Germinal center (tissue), 1 donor: ENCODE data around the gene B4GALT3.
A peak's percentile ranks its signal among the peaks of the same experiment; 100 is the strongest.

ENCODE experiments used
- DNase-seq: peaks from one replicate; pipeline ENCODE4 v3.0.0; 2012; ENCODE audit warnings: mixed read lengths, low spot score

The B4GALT3 gene

DNA sequence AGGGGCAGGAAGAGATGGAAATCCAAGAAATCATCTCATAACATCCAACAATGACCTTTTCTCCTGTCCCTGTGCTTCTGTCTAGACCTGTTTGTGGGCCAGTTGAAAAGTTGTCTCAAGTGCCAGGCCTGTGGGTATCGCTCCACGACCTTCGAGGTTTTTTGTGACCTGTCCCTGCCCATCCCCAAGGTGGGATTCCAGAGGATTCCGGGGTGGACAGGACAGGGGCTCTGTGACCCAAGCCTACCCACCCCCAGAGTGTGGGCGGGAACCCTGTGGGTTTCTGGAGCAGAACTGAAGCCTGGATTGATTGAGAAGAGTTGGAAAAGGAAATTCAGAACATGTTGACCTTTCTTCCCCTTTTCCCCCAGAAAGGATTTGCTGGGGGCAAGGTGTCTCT is 13.5 kb downstream of the B4GALT3 start:
- DNase-seq = no peak

DNA sequence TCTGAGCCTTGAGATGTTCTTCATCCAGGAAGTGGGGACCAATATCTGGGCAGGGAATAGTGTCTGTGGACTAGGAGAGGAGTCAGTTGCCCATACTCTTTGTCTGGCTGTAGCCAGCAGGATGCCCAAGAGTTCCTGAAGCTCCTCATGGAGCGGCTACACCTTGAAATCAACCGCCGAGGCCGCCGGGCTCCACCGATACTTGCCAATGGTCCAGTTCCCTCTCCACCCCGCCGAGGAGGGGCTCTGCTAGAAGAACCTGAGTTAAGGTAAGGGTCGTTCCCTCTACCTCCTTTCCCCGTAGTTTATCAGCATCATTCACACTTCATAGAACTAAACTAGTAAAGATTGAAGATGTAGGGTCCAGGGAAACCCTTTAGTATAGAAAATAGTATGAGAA is 14.5 kb downstream of the B4GALT3 start:
- DNase-seq = no peak

DNA sequence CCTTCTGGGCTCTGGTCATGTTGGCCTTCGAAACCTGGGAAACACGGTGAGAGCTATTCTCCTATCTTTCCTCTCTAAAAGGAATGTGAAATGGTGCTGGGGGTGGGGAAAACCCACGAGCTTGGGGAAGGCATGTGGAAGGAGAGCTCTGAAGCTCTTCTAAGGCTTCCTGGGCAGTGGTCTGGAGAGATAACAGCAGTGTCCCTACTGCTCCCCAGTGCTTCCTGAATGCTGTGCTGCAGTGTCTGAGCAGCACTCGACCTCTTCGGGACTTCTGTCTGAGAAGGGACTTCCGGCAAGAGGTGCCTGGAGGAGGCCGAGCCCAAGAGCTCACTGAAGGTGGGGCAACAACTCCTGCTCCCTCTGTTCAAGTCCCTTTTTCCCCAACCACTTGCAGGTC is 15.3 kb downstream of the B4GALT3 start:
- no peak for DNase-seq

DNA sequence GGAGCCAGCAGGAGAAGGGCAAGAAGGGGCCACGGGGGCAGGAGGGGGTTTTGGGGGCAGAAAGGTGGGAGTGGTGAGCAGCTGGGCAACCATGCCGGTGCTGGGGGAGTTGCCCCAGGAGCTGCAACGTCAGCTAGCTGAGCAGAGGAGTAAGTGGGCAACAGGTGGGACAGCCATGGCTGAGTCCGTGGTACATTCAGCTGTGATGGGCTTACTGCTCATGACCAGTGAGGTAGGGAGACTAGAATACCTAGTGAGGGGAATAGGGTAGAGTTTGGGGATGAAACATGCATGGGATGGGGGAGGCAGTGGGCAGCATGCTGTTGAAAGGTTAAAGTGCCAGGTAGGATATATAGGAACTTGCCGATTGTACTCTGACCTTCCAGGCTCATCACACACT is 15.7 kb downstream of the B4GALT3 start:
- DNase-seq = no peak

DNA sequence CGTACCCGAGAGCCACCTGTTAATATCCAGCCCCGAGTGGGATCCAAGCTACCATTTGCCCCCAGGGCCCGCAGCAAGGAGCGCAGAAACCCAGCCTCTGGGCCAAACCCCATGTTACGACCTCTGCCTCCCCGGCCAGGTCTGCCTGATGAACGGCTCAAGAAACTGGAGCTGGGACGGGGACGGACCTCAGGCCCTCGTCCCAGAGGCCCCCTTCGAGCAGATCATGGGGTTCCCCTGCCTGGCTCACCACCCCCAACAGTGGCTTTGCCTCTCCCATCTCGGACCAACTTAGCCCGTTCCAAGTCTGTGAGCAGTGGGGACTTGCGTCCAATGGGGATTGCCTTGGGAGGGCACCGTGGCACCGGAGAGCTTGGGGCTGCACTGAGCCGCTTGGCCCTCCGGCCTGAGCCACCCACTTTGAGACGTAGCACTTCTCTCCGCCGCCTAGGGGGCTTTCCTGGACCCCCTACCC is 16.6 kb downstream of the B4GALT3 start:
- DNase-seq = no peak

DNA sequence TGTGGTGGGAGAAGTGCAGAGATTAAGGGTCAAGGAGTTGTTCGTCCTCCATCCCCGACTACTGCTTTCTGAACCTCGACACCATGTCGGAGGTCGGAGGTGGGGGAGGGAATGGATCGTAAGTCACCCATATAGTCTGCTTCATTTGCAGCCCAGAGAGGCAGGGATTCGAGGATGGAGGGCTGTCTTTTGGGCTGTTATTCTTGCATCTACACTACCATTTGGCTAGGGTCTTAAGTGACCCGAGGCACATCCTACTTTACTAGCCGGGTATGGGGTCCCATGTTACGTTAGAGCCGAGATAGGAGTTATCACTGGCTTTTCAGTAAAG is 17.4 kb downstream of the B4GALT3 start:
- DNase-seq = no peak

DNA sequence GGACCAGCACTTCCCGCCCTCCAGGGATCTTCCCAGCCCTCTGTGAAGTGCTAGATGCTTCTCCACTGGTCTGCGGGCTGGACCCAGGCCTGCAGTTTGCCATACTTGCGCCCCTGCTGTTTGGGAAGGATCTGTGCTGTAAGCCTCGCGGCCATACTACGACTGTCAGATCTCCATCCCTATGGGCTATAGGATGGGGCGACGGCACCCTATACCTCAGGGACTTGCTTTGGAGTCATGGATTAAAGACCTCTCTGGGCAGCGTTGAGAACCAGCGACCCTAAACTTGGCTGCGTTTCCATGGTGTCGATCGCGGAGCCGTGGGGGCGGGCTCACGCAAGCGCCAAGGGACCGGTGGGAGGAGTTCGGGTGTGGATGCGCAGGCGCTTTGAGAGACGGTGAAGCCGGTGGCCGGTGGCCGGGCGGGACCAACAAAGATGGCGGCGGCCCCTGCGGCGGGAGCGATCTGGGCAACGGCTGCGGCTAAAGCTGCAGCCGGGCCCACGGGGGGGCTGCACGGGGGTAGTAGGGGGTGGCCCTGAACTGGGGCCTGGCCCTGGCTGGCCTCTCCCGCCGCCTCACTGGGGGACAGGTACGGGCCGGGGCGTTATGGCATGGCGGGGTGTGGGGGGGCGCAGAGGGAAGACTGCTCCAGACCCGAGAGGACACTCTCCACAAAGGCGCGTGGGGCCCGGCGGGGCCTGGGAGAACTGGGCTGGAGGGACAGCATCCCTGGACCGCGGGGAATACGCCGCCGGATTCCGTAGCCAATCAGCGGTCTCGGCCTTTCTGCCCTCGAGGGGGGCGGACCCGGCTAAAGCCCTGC is 18.0 kb downstream of the B4GALT3 start, which contains the start of gene USP21:
Gene USP21, plus strand, starts transcription at position 414 of the 826 bp plus-strand sequence. CDS start 1,141 bp downstream, outside the sequence.
- peak; percentile 96 for DNase-seq

DNA sequence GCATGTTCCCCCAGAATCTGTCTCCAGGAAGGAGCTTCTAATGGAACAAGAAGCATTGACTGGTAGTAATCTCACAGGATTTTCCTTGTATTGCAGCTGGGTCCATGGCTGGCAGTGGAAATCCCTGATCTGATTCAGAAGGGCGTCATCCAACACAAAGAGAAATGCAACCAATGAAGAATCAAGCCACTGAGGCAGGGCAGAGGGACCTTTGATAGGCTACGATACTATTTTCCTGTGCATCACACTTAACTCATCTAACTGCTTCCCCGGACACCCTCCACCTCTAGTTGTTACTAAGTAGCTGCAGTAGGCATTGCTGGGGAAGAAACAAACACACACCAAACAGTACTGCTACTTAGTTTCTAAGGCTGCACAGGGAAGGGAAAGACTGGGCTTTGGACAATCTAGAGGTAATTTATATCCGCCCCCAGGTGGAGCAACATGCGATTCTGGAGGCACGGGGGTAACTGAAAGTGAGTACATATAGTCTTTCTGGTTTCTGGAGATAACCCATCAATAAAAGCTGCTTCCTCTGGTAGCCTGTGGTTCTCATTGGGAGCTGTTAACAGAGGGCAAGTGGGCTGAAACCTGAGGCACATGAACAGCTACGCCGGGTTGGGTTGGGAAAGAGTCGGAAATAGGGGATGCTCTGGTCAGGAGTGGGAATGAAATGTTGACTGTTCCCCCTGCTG is 18.8 kb downstream of the B4GALT3 start:
- DNase-seq = no peak

DNA sequence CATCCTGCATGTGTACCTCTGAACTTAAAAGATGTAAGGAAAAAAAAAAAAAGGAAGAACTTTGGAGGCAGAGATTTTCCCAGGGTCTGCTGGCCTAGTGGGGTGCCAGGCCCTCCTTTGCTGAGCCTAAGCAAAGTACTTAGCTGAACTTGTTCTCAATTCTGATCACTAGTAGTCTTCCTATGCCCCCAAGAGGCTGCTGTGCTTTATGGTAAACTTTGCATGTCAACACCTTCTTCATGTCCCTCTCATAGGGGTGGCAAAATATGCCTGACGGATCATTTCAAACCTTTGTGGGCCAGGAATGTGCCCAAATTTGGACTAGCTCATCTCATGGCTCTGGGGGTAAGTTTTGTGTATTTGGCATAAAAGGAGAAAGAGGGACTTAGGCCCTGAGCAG is 19.4 kb downstream of the B4GALT3 start:
- DNase-seq = no peak

DNA sequence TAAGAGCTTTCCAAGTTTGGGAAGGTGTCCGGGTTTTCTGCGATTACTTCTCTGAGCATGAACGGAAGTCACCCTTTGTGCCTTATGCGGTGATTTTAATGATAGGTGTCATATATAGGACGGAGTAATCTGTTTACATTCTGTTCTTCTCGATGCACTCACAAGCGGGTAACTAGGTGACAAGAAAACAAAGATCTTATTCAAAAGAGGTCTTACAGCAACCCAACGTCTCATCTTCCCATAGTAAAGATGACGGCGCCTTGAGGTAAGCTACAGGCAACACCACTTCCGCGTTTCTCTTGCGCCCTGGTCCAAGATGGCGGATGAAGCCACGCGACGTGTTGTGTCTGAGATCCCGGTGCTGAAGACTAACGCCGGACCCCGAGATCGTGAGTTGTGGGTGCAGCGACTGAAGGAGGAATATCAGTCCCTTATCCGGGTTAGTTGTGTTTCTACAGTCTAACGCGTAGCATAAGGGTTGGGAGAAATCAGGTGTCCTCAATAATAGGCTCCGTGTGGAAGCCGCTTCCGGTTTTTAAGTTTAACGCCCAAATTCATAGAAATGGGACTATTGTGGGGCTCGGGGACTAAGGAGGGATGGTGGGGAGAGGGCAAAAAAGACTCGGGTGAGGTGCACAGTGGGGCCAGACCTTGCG is 23.5 kb downstream of the B4GALT3 start, which contains the start of gene UFC1:
Gene UFC1, plus strand, starts transcription at position 297 of the 656 bp plus-strand sequence. Its CDS starts 20 bp downstream, at position 317.
- peak; percentile 87 for DNase-seq

DNA sequence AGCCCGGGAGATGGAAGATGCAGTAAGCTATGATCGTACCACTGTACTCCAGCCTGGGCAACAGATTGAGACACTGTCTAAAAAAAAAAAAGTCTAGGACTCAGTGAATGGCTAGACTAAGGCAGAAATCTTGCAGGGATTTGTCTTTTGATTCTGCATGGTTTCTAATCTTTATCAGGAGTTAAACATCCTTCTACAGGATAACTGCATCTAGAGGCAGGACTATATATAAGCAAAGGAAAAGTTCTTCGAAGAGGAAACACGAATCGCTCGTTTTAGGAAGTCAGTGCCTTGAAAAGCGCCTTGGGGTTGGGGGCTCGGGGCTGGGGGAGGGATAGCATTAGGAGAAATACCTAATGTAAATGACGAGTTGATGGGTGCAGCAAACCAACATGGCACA is 24.1 kb downstream of the B4GALT3 start:
- no peak for DNase-seq

DNA sequence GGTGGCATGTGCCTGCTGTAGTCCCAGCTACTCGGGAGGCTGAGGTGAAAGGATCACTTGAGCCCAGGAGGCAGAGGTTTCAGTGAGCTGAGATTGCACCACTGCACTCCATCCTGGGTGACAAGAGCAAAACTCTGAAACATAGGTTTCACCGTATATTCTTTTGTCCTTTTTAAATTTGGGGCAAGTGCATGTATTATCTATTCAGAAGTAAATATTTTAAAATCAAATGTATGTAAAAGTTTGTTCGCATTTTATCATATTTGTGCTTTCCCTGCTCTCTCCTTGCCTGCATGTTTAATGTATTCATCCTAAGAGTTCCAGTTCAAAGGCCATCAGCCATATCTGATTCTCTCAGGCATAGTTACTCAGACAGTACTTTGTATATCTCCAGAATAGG is 31.5 kb downstream of the B4GALT3 start:
- DNase-seq = no peak

DNA sequence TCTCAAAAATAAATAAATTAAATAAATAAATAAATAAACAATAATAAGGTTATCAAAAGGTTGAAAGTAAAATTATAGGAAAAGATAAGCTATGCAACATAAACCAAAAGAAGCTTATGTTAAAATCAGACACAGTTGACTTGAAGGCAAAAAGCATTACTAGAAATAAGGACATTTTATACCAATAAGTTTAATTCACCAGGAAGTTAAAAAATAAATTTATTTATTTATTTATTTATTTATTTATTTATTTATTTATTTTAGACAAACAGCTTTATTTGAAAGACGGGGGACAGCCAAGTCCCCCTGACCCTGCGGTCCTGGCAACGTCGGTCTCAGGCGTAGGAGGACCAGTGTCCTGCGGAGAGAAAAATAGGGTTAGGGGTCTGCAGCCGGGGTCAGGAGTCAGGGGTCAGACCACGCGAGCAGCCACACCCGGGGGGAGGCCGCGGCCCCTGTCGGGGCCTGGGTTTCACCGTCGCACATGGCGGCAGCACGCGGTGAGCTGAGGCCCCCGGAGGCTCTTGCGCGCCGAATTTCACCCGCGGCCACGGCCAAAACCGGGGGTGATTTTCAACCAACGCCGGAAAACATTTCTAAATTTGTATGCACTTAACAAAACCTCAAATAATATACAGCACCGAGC is 36.4 kb downstream of the B4GALT3 start:
- DNase-seq = no peak

DNA sequence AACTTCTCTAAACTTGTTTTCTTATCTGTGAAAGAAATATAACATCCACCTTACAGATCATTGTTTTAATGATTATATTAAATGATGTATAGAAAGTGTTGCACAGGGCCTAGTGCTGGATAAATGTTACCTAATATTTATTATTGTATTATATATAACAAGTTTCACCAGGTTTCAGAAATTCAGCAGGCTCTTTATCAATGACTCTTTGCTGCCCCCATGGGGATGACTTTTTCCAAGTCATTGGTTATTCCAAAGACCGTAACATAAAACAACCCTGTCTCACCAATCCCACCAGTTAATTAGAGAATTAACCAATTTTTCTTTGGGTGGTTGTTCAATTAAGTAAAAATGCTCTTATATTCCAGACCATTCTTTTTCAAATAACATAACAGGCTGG is 37.5 kb downstream of the B4GALT3 start:
- no peak for DNase-seq

DNA sequence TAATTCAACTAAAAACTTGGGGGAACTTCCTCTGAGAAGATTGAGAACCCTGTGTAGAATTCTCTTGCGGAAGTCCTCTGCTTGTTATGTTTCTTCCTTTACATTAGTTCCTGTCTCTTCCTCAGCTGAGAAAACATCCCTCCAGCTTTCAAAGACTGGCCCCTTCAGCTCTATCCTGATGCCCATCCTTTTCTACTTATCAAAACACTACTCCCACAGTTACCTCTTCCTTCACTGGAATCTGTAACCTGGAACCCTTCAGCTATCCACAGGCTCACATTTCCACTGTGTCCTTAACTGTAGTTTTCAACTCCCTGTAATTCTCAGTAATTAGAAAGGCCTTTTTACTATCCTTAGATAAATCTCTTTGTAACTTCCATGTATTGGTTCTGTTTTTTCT is 38.9 kb downstream of the B4GALT3 start:
- no peak for DNase-seq

DNA sequence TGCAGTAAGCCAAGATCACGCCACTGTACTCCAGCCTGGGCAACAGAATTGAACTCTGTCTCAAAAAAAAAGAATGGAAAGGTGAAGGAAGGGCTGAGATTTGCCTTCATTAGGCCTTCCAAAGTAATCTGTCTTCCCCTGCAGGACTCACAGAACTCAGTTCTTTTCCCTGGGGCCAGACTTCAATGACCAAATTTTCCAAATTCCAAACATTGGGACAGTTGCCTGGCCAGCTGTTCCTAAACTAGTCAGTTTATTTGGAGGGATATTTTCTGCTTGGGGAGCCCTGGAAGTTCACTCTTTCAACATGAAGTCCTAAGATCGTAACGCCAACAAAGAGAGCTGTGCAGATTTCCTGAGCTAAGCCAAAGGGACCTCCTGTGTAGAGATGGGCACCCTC is 39.4 kb downstream of the B4GALT3 start:
- DNase-seq = no peak

DNA sequence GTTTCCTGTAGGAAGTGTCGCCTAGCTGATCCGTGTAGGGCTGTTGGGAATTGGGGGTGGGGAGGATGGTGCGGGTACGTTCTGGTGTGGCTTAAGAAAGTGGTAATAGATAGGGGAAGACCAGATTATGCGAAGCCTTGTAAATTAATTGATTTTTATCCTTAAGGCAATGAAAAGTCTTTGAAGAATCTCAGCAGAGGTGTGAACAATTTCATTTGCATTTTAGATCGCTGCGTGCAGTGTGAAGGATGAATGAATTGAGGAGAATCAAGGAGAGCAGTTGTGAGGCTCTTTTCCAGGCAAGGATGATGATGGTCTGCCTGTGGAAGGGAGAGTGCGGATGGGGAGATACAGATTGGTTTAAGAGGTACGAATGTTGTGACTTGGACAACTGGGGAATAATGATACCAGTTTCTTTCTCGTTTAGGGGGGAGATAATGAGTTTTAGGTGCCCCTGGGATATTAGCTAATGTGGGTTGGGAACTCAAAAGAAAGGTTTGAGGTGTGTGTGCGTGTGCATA is 44.0 kb downstream of the B4GALT3 start:
- DNase-seq = no peak

DNA sequence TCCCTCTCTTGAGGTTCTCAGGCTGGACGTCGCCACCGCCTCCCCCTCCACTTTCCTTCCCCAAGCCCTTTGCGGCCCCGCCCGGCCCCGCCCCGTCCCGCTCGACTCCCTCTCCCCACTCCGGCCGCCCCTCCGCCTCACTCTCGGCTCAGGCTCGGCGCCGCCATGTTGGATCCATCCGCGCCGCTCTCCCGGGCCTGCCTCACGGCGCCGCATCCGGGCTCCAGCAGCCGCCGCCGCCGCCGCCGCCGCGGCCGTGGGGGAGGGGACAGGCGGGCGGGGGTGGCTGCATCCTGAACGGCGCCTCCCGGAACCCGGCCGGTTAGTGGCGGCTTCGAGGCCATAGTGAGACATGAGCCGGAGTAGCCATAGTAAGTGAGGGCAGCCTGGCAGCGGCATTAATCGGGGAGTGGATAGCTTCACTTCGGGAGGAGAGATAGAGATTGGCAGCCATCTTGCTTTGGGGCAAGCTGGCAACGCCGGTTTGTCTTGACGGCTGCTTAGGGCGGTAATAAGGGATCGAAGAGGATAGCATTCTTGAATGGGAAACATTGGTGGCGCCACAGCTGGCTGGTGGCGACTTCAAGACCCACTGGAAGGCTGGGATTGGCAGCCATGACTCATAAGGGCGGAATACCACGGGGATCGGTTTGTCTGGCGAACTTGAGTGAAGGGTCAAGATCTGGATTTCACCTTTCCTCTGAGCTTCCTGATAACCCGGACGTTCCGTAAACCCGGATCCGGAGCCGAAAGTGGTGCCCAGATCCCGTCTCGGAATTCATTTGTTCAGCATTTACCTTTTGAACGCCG is 44.7 kb downstream of the B4GALT3 start, which contains the start of gene DEDD:
Gene DEDD, minus strand, starts transcription at position 258 of the 810 bp plus-strand sequence. CDS start 8,205 bp downstream, outside the sequence.
- peak; percentile 93 for DNase-seq

DNA sequence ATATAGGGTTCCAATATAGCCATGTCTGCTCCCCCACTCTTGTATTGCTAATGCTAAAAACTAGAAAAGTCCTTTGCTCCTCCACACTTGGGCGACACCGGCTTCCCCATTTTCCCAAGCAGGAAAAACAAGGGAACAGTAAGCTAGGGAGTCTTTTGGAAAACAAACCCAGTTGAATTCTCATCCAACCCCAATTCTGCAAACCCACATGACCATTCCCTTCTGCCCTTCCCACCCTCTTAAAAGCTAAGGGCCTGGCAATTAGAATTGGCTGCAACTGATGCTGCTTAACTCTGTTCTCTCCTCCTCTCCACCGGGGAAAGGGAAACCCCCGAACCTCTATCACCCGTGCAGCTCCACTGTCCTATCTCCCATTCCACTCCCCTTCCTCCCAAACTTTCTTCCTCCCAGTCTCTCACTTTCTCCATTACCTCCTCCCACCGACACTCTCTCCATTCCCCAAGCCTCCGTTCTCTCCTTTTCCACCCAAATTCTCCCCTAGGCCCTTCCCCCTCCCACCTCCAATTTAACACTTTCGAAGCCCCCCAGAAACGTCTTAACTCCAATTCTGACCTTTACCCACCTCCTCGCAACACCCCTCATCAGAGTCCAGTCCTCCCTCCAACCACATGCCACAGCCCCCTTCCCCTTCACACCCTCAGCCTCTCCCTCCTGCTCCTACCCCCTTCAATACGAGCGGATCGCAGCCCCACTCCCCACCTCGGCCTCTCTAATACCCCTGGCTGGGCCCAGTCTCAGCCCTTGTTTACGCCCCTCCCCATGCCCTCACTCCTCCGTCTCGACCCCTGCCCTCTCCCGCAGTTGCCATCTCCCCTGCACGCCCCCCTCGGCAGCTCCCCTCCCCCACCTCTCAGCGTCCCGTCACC is 45.5 kb downstream of the B4GALT3 start:
- peak; percentile 18 for DNase-seq

DNA sequence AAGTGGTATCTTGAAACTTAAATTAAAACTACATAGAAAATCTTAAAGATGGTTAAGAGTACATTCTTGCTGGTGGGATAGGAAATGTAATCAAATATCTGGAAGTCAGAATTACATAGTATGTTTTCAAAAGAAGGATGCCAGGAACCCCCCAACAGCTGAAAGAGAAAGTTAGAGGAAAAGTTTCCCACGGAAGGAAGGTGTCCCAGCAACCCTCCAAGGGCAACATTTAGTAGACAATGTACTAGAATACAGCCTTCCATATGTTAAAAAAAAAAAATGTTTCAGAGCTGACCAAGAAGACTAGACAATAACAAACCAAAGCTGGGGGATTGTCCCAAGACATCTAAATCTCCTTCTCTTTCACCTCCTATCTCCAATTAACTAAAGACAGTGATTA is 47.0 kb downstream of the B4GALT3 start:
- no peak for DNase-seq
